PFSK-1 (cell line): ENCODE results near the gene EXOC4.

Experiments used
- FOXP2 ChIP-seq: optimal IDR thresholded peaks from 2 replicates; pipeline ENCODE3; 2011; ENCODE audit warnings: borderline replicate concordance, control low read depth, inconsistent platforms; ENCODE audit not compliant: insufficient read depth; ENCODE audit errors: extremely low read length, extremely low read depth
- POLR2AphosphoS5 ChIP-seq: IDR thresholded peaks from 2 replicates; pipeline ENCODE4 v1.6.1; 2012; ENCODE audit warnings: low read depth, mild to moderate bottlenecking, control low read depth, low read length, moderate library complexity
- SIN3A ChIP-seq: IDR thresholded peaks from 2 replicates; pipeline ENCODE4 v1.6.1; 2012; ENCODE audit warnings: mild to moderate bottlenecking, low read length, moderate library complexity, borderline replicate concordance; ENCODE audit not compliant: insufficient read depth
- TAF1 ChIP-seq: IDR thresholded peaks from 2 replicates; pipeline ENCODE4 v1.6.1; 2012; ENCODE audit warnings: low read length, control low read depth, borderline replicate concordance; ENCODE audit not compliant: insufficient read depth
- TF ChIP-seq, protein P1 (sequence below), 2 experiments: IDR thresholded peaks; 2 replicates each; pipeline versions ENCODE4 v1.6.1 to v1.8.0; 2011 to 2012; ENCODE audit warnings: low read depth in 2 of 2, low read length in 2 of 2, control low read depth in 1 of 2, inconsistent platforms in 1 of 2, mild to moderate bottlenecking in 1 of 2, moderate library complexity in 1 of 2; ENCODE audit not compliant: insufficient read depth in 1 of 2

DNA sequence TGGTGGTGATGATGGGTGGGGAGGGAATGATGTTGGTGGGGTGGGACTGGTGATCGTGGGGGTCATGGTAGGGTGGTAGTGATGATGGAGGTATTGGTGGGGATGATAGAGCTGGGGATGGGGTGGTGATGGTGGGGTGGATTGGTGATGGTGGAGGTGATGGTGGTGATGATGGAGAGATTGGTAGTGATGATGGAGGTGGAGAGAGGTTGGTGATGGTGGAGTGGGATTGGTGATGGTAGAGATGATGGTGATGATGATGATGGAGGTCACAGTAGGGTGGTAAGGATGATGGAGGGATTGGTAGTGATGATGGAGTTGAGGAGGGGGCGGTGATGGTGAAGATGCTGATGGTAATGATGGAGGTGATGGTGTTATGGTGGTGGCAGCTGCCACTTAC lies 155.3 kb downstream of the EXOC4 start:
- TF ChIP-seq POLR2AphosphoS5 = no peak
- TF ChIP-seq SIN3A = no peak
- TF ChIP-seq, protein P1, sequence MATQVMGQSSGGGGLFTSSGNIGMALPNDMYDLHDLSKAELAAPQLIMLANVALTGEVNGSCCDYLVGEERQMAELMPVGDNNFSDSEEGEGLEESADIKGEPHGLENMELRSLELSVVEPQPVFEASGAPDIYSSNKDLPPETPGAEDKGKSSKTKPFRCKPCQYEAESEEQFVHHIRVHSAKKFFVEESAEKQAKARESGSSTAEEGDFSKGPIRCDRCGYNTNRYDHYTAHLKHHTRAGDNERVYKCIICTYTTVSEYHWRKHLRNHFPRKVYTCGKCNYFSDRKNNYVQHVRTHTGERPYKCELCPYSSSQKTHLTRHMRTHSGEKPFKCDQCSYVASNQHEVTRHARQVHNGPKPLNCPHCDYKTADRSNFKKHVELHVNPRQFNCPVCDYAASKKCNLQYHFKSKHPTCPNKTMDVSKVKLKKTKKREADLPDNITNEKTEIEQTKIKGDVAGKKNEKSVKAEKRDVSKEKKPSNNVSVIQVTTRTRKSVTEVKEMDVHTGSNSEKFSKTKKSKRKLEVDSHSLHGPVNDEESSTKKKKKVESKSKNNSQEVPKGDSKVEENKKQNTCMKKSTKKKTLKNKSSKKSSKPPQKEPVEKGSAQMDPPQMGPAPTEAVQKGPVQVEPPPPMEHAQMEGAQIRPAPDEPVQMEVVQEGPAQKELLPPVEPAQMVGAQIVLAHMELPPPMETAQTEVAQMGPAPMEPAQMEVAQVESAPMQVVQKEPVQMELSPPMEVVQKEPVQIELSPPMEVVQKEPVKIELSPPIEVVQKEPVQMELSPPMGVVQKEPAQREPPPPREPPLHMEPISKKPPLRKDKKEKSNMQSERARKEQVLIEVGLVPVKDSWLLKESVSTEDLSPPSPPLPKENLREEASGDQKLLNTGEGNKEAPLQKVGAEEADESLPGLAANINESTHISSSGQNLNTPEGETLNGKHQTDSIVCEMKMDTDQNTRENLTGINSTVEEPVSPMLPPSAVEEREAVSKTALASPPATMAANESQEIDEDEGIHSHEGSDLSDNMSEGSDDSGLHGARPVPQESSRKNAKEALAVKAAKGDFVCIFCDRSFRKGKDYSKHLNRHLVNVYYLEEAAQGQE (IDR thresholded peaks at IDR 0.05; ENCODE audit: insufficient read depth in 1 of 2, low read depth in 2 of 2, low read length in 2 of 2) = no peak
- no peak for TF ChIP-seq TAF1
- no peak for TF ChIP-seq FOXP2
